Dedifferentiated amniotic fluid mesenchymal stem cell (primary cell): ENCODE data around the gene DNAH6.
"Not testable (repeated sequence)": the region's sequence is repeated elsewhere in the genome, so short reads cannot be mapped to it uniquely, and the experiment has no call there.

Experiments used
- DNase-seq: peaks from one replicate; pipeline ENCODE4 v3.0.0-alpha.2; 2016; ENCODE audit errors: extremely low spot score

Gene DNAH6

DNA sequence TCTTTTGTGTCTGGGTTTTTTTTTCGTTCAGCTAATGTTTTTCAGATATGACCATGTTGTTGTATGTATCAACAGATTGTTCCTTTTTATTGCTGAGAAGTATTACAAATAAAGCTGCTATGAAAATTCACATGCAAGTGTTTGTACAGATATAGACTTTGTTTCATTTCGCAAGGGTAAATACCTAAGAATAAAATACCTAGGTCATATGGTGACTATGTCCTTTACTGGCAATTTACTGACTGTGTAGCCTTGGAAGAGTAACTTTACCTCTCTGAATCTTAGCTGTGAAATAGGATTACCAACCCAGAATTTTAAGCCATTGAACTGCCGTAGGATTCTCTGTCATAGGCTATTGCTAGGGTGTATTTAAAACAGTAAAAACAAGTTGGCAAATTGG is 19.0 kb upstream of the DNAH6 start:
- DNase-seq: no peak

DNA sequence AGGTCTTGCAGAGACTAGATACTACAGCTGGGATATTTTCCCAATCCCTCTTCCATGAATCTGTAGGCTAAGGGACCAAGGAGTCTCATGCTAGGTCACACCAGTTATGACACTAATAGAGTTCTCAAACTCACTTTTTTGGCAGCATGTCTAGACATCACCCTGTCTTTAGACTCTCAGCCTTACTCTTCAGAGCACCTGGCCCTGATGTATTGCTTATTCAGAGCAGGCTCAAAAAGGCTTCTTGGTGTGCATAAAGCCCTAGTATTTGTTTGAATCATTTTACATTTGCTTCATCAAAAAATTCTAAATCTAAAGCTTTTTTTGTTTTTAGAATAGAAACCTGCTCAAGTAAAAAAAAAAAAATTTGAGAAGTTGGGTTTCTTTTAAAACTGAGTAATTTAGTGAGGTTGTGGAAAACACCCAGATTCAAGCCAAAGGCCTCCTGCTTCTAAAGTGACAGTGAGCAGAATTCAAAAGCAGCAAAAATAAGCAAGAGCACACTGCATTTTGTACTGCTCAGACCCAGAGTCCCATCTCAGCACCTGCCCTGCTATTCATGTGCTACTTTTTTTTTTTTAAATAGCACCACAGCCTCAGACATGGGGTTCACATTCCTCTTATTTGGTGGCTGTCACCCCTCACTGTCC is 18.0 kb upstream of the DNAH6 start:
- DNase-seq: no peak

DNA sequence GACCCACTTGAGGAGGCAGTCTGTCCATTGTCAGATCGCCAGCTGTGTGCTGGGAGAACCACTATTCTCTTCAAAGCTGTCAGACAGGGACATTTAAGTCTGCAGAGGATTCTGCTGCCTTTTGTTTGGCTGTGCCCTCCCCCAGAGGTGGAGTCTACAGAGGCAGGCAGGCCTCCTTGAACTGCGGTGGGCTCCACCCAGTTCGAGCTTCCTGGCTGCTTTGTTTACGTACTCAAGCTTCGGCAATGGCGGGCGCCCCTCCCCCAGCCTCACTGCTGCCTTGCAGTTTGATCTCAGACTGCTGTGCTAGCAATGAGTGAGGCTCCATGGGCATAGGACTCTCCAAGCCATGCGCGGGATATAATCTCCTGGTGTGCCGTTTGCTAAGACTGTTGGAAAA is 5.3 kb upstream of the DNAH6 start:
- DNase-seq: not testable (repeated sequence)

DNA sequence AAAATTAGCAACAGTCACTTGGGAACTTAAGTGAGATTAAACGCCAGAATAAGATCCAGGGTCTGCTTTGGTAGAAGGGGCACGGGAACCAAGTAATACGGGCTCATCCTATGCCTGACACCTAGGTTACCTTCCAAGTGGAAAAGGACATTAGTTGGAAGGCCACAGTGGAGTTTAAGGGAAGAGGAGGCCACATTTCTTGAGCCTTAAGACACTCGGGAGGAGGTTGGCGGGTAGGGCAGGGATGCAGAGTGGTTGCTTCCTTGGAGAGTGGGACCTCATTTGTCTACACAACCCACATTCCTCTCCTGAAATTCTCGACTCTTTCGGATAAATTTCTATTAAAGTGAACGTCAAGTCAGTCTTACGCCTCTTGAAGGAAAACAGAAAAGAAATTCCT is 510 bp upstream of the DNAH6 start:
- no peak for DNase-seq

DNA sequence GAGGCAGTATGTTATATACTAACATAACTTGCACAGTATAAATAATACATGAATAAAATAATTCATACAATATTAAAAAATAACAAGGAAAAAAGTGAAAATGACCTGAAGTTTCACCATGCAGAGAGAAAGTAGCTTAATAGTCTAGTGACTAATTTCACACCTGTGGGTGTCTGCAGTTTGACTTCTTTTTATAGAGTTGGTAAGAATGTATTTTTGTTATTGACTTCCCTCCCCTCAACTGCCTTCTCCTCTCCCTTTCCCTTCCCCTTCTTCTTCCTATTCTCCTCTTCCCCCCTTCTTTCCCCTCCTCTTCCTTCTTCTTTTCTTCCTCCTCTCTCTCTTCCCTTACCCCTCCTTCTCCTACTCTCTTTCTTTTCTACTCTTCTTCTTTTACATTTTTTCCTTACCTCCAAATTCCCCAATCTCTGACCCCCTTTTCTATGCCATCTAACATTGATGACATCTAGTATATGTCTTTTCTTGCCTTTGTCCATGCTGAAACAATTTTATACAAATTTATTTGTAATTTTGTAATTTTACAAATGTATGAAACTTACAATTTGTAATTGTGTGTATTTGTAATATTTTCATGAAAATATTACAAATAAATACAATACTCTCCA is 3.1 kb downstream of the DNAH6 start:
- no peak for DNase-seq

DNA sequence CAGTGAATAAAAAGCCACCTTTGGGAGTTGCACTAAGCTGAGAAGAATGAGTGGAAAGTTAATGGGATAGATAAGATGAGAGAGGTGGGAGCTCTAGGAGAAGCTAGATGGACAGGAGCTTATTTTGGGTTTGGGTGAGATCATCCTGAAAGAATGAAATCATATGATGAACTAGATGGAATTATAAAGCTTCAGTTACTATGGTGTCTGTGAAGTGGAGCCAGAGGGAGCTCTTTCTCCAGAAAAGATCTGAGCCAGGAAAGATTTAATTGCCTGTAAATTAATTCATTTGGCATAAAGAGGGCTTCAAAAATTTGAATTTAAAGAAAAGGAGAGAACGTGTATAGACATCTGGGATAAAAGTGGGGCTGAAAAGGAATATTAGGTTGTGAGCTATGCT is 10.3 kb downstream of the DNAH6 start:
- DNase-seq: peak; percentile 19

DNA sequence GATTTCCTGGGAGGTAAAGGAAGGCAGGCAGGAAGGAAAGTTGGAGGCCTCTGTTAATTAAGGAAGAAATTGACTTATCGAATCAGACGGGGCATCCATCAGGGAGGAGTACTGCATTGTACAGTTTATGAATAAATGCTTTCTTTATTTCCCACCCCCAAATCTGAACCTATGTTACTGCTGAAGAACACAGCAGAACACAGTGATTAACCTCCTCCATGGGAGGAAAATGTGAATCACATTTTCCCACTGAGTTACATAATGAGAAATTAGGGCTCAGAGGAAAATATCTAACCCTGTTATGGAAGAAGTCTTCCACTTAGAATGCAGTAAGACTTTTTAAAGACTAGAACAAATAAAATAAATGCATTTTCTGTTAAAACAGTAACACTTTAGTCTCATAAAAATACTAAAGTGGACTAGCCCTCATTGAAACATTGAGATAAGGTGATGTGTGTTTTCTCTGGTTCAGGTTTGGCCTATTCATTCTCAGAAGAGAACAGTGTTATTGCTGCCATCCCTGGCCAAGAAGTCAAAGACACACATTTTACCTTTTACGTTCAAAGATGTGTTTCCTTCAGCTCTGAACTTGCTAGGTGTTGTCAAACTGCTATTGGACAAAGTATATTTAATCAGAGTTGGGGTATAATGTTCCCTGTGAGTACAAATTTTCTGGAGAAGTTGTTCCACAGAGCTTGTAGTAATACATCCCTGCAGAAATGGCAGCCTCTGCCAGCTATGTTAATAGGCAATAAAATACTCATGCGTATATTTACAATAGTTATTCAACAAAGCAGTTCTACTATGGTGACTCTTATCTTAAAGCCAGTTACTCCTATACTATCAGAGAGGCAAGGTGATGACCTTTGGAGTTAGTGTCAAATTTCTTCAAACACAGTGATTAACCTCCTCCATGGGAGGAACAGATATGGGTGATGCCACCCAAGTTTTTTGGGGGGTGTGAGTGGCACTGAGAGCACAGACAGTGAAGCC is 11.1 kb downstream of the DNAH6 start:
- no peak for DNase-seq

DNA sequence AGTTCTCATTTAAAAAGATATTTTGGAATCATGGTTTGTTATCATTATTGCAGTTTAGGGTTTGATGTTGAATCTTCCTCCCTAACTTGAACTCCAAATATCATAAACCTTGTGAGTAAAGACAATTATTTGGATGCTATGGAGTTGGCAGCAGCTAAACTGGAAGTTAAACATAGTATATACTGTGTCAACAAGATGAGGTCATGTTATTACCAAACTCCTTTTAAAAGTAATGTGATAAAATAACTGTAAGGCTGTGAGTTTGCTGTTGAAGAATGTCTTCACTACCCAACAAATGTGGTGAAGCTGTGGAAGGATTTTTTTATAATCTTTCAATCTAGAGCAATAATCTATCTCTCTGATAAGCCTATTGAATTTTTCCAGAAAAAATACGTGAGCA is 16.0 kb downstream of the DNAH6 start:
- no peak for DNase-seq

DNA sequence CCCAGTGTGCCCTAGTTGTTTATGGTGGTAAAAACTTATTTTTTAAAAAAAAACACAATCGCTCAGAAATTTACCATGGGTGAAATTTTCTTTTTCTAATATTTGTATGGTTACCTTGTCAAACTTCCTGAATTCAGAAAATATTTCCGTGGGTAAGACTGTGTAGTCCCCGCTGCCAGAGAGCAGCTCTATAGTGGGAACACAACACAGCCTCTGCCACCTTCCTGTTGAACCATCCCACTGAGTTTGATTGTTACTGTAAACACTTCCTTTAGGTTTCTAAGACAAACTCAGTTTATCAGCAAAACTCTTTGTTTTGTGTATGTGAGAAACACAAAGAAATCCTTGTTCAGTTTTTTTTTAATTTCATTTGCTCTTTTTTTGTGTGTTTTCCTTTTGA is 17.9 kb downstream of the DNAH6 start:
- no peak for DNase-seq

DNA sequence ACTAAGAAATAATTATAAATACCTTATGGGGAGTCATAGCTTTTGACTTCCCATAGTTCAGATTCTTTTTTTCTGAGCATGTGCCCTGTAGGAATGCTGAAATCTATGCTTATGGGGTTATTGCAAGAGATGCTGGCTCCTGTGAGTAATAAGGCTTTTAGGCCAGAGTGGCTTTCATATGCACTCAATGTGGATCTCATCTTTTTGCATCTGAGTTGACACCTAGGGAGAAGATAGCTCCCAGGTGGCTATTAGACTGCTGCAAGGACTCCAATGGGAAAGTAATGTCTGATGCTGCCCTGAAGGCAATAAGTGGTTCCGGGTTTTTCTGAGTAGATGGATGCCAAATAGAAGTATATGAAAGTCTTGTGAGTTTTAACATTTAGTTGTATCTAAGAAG is 21.0 kb downstream of the DNAH6 start:
- no peak for DNase-seq

DNA sequence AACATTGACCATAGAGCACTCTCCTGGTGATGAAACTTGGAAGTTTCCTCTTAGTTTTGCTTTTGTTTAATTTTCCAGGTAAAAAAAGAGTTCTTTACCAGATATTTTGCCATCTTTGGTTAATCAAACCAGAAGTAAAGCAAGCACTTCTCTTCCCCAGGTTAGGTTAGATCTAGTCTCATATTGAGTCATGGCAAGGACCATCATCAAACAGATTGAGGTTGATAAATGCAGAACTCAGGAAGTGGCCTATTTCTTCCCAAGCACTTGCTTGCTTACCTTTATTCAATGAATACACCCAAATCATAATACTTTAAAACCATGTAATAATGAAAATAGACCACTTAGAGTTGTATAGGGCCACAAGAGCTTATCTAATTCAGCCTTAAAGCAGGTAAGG is 23.4 kb downstream of the DNAH6 start:
- no peak for DNase-seq

DNA sequence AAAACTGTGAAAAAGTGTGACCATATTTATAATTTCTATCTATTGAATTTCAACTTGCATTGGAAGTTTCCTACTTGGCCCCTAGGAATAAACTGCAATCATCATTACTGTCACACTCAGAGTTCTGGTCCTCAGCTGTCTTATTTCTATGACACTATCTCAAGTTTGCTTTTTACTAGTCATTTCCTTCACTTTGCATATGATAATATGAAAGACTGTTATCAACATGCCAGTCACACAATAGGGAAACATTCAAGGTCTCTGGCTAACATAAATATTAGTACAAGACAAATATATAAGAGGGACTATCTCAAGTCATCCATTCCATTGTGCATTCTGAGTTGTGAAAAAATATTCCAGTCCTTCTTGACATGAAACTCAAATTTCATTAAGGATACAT is 28.7 kb downstream of the DNAH6 start:
- no peak for DNase-seq

DNA sequence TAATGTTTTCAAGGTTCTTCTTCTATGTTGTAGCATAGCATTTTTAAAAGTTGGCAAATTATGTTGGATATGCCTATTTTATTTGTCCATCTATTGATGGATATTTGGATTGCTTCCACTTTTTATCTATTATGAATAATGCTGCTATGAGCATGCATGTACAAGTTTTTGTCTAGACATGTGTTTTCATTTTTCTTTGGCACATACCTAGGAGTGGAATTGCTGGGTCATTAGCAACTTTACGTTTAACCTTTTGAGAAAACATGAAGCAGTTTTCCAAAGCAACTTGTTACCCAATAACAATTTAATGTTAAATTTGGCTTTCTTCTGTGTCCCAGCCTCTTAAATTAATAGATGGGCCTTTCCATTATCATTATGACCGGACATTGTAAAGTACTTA is 30.3 kb downstream of the DNAH6 start:
- DNase-seq: no peak

DNA sequence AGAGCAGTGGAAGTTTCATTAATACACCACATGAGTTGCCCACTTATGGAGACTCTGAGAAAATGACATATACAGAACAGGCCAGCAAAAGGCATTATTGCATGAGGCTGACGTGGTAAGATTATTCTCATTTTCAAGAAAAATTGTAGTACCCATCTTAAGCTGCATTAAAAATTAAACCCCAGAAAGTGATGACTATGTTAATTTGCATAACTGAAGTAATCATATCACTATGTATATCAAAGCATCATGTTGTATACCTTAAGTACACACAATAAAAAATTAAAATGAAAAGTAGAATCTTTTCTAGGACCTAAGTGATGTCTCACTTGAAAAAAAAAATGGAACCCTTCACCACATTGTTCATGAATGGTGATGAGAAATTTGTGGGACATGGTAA is 32.0 kb downstream of the DNAH6 start:
- DNase-seq: no peak

DNA sequence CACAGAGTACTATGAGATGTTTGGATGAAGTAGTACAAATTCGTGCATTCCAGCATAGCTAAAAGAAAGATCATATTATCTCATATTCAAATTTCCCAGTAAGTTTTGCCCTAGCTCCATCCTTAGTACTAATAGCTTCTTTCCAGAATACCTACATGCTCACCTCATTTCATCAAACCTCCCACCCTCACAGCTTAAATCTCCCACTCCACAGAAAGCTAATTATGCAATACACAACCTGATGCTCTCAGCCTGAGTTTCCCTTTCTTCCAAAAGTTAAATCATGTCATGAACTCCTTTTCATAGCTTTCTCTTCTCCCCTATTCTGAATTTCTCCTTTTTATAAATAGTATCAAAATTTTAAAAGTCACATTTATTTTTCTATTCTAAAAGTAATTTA is 34.6 kb downstream of the DNAH6 start:
- no peak for DNase-seq

DNA sequence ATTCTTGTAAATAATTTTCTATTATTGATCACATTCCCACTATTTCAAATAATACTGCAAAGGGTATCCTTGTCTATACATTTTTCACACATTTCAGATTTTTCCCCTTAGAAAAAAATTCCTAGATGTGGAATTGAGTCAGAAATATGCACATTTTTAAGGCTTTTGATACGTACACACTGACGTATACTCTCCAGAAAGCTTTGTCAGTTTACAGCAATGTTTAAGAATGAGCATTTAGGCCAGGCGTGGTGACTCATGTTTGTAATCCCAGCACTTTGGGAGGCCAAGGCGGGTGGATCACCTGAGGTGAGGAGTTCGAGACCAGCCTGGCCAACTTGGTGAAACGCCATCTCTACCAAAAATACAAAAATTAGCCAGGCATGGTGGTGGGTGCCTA is 35.2 kb downstream of the DNAH6 start:
- DNase-seq: not testable (repeated sequence)

DNA sequence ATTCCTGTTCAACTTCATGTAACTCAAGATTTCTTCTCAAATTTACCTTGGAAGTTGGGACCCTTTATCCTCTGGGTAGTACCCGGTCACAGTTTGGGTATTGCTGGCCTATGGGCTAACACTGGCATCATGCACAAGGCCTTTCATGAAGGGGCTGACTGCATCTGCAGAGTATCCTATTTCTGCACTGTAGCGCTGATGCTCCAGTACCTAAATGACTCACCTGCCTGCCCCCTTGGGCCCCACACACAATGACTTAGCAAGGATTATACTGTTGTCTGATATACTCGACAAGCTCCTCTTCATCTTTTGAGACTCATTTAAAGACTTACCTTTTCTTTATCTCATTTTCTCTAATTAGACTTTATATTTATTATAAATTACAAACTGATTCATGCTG is 39.9 kb downstream of the DNAH6 start:
- no peak for DNase-seq

DNA sequence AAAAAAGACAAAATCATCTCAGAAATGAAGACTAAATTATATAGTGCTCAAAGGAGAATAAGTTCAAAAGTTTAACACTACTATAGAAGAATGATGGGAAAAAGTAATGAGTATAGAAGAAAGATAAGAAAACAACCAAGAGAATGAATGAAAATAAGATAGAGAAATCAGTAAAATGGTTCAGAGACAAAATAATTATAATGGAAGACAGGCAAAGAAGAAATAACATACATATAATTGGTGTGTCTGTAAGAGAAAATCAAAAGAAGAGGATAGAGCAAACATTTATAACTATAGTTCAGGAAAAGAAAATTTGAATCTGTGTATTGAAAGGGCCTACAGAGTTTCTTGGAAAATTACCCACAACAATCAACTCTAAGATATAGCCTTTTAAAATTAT is 43.5 kb downstream of the DNAH6 start:
- no peak for DNase-seq

DNA sequence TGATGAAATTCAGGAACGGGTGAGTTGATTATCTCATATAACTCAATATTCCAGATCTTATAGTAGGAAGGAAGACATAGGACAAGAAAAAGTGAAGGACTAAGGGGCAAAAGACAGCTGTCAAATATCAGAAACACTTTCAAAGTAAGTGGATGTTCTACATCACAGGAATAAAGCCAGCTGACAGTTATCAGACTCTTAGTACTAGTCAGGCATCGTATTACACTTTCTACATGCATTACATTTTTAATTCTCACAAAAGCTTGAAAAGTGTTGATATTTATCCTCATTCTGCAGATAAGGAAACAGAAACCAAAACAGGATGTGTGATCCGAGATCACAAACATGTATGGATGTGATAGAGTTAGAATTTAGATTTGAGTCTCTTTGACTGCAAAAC is 63.4 kb downstream of the DNAH6 start:
- no peak for DNase-seq

DNA sequence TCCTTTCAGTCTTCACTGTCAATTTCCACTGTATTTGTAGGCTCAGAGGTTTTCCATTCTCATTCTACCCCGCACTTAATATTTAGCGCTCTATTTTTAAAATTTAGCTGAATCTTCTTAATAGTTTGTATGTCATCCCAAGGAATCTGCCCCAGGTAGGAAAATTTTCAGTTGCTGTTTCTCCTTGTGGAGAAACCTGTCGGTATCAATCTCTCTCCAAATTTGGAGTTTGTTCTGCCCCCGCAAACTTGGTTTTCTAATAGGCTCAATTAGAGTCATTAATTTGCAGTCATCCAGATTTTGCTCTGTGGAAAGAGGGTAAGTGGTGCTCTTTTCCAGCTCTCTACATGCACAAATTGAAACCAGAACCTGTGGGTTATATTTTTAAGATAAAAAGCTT is 87.6 kb downstream of the DNAH6 start:
- DNase-seq: no peak

DNA sequence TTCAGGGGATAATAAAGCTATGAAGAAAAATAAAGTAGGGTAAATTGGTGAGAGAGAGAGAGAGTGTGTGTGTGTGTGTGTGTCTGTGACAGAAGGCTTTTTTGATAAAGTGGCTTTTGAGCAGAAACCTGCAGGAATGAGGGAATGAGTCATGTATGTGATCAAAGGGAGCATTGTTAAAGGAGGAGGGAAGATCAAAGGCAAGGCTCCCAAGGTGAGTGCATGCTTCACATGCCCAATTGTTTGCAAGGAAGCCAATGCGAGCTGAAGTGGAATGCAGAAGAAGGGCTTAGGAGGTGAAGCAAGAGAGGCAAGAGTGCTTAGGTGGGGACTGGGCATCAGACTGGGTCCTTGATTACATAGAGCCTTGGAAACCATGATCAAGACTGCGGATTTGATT is 96.8 kb downstream of the DNAH6 start:
- no peak for DNase-seq

DNA sequence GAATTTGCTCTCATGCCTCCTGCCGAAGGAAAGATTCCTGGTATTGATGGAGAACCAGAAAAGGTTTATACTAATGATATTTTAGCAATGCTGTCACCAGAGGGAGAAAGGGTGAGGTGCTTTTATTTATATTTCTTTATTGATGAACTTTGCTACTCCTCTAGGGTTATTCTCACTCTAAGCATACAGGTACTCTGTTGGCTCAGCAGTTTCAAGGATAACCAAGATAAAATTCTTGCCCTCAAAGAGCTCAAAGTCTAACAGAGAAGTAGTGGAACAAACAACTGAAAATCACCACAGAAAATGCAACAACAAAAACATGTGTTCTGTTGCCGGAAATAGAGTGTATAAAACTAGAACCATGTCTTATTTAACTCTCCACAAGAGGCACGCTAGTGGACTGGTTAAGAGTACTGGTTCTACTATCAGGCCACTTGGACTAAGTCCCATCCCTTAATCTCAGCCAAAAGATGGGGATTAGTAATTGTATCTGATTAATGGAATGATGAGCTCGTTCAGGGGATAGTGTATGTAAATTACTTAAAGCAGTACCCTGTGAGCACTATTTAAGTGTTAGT is 103.6 kb downstream of the DNAH6 start:
- DNase-seq: no peak

DNA sequence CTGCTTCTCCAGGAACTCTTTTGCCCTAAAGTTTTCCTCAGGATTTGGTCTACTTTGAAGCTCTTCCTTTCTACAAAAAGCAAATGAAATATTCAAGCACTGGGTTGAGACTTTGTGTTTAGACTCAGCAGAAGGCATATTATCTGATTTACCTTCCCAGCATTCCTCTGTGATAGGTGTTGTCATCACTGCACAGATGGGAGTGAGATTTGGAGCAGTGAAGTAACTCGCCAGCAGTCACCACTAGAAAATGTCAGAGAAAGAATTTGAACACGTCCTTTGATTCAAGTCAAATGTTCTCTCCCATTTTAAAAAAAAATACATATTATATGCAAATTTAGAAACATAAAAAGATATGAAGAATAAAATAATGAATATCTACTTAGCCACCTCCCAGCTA is 112.2 kb downstream of the DNAH6 start:
- no peak for DNase-seq
